CD14-positive monocyte (primary cell): ENCODE results near the gene AIG1. TPM values are rescaled to one million over a fixed set of nuclear protein-coding genes. Genes with fewer than 3 reads are reported as not detected.

Experiments
- DNase-seq, 3 donors: peaks; one replicate each; pipeline ENCODE4 v3.0.0-alpha.2; 2011 to 2022
- H2AFZ ChIP-seq: 2 replicates; pipeline ENCODE4 v1.6.0; 2012; ENCODE audit warnings: mild to moderate bottlenecking, low read depth, low read length, inconsistent platforms; ENCODE audit not compliant: insufficient read depth, poor library complexity, severe bottlenecking
- H3K27ac ChIP-seq, 2 donors: 1 replicate in 1 of 2; 2 replicates in 1 of 2; pipeline ENCODE4 v1.5.1; 2012 to 2013; ENCODE audit warnings: low read length in 2 of 2, control low read depth in 1 of 2, inconsistent platforms in 1 of 2, low read depth in 1 of 2, mild to moderate bottlenecking in 1 of 2
- H3K27me3 ChIP-seq, 2 donors: one replicate each; pipeline versions ENCODE4 v1.6.0 to v1.6.1; 2011 to 2013; ENCODE audit warnings: low read length in 2 of 2; ENCODE audit not compliant: control insufficient read depth in 2 of 2, insufficient read depth in 2 of 2
- H3K36me3 ChIP-seq, 2 donors: replicated peaks in 1 of 2; 1 replicate in 1 of 2; 2 replicates in 1 of 2; pipeline versions ENCODE4 v1.5.1 to v1.6.1; 2012 to 2013; ENCODE audit warnings: low read length in 2 of 2, control low read depth in 1 of 2, inconsistent platforms in 1 of 2, mild to moderate bottlenecking in 1 of 2; ENCODE audit not compliant: insufficient read depth in 2 of 2, control insufficient read depth in 1 of 2
- H3K4me1 ChIP-seq, 2 donors: 1 replicate in 1 of 2; 2 replicates in 1 of 2; pipeline versions ENCODE4 v1.5.1 to v1.6.1; 2012 to 2013; ENCODE audit warnings: low read length in 2 of 2, control low read depth in 1 of 2, inconsistent platforms in 1 of 2, mild to moderate bottlenecking in 1 of 2, moderate library complexity in 1 of 2; ENCODE audit not compliant: insufficient read depth in 2 of 2, control insufficient read depth in 1 of 2
- H3K4me2 ChIP-seq: replicated peaks from 2 replicates; pipeline ENCODE3; 2012; ENCODE audit warnings: low read length, moderate library complexity, mild to moderate bottlenecking; ENCODE audit not compliant: poor library complexity, severe bottlenecking; ENCODE audit errors: extremely low read depth
- H3K4me3 ChIP-seq, 3 experiments: fragments of 200-600 bp in 1 of 3; sonication (generic) in 1 of 3; replicated peaks in 1 of 3; 1 replicate in 2 of 3; 2 replicates in 1 of 3; pipeline ENCODE4 v1.5.1; 2011 to 2013; ENCODE audit warnings: low read length in 3 of 3, mild to moderate bottlenecking in 3 of 3, control low read depth in 2 of 3, low read depth in 2 of 3, inconsistent platforms in 1 of 3, moderate library complexity in 1 of 3
- H3K79me2 ChIP-seq: 2 replicates; pipeline ENCODE4 v1.6.0; 2012; ENCODE audit warnings: mild to moderate bottlenecking, control low read depth, inconsistent platforms, low read length, moderate library complexity; ENCODE audit not compliant: insufficient read depth
- H3K9ac ChIP-seq: 2 replicates; pipeline ENCODE4 v1.6.0; 2017; ENCODE audit warnings: low read length, mild to moderate bottlenecking; ENCODE audit not compliant: insufficient read depth, poor library complexity, severe bottlenecking
- H3K9me3 ChIP-seq, 2 donors: replicated peaks in 1 of 2; 1 replicate in 1 of 2; 2 replicates in 1 of 2; pipeline versions ENCODE4 v1.5.1 to v1.6.1; 2012 to 2013; ENCODE audit warnings: low read length in 2 of 2, control low read depth in 1 of 2; ENCODE audit not compliant: control insufficient read depth in 1 of 2, insufficient read depth in 1 of 2
- H4K20me1 ChIP-seq: 2 replicates; pipeline ENCODE4 v1.6.0; 2012; ENCODE audit warnings: mild to moderate bottlenecking, low read length, control low read depth, moderate library complexity; ENCODE audit not compliant: insufficient read depth
- H3K27ac Mint-ChIP-seq, 7 donors: one replicate each; pipeline ENCODE4 v1.8.0; 2020; ENCODE audit warnings: mild to moderate bottlenecking in 7 of 7, mixed read lengths in 7 of 7, moderate library complexity in 6 of 7, inconsistent platforms in 2 of 7
- H3K27me3 Mint-ChIP-seq, 3 donors: one replicate each; pipeline ENCODE4 v1.8.0; 2021 to 2022; ENCODE audit warnings: low read depth in 3 of 3, mild to moderate bottlenecking in 3 of 3, mixed read lengths in 3 of 3, moderate library complexity in 3 of 3, inconsistent platforms in 1 of 3
- H3K36me3 Mint-ChIP-seq, 2 donors: one replicate each; pipeline ENCODE4 v1.8.0; 2020; ENCODE audit warnings: mixed read lengths in 2 of 2, inconsistent platforms in 1 of 2, mild to moderate bottlenecking in 1 of 2
- H3K4me1 Mint-ChIP-seq: one replicate; pipeline ENCODE4 v1.8.0; 2020; ENCODE audit warnings: mild to moderate bottlenecking, mixed read lengths
- H3K4me3 Mint-ChIP-seq, 2 donors: one replicate each; pipeline ENCODE4 v1.8.0; 2020; ENCODE audit warnings: mild to moderate bottlenecking in 2 of 2, mixed read lengths in 2 of 2, moderate library complexity in 1 of 2
- H3K9me3 Mint-ChIP-seq, 7 donors: one replicate each; pipeline ENCODE4 v1.8.0; 2020 to 2022; ENCODE audit warnings: mixed read lengths in 7 of 7, mild to moderate bottlenecking in 6 of 7, moderate library complexity in 6 of 7, inconsistent platforms in 2 of 7
- WGBS: methylation state at CpG from one replicate; pipeline ENCODE4 v1.1.5; 2013; ENCODE audit warnings: missing lambda C conversion rate; ENCODE audit not compliant: insufficient coverage; 5-methylcytosine and 5-hydroxymethylcytosine counted together
- intact Hi-C, 2 donors: fragments of 100-400 bp; cut with micrococcal nuclease; formaldehyde crosslinking; loops; one replicate each; pipeline versions ENCODE4 v1.15.0 to v1.15.1; 2023
- polyA plus RNA-seq, 3 donors: library from polyadenylated mRNA; depleted of rRNA in 1 of 3; unstranded in 2 of 3; stranded (reverse) in 1 of 3; fragments of 300-500 nt in 2 of 3; fragments of >200 nt in 1 of 3; fragmentation: Illumina TruSeq in 2 of 3; gene quantifications; 1 replicate in 2 of 3; 2 replicates in 1 of 3; pipeline ENCODE4 v1.2.3, GENCODE V29; 2012 to 2021
- TF ChIP-seq, protein P1 (sequence below): fragments of 200-600 bp; IDR thresholded peaks from one replicate; pipeline ENCODE4 v1.8.0; 2022; ENCODE audit warnings: antibody characterized with exemption, mild to moderate bottlenecking

The AIG1 gene
- polyA plus RNA-seq, 3 donors = 6.7 to 7.6 (median 6.8) TPM

DNA sequence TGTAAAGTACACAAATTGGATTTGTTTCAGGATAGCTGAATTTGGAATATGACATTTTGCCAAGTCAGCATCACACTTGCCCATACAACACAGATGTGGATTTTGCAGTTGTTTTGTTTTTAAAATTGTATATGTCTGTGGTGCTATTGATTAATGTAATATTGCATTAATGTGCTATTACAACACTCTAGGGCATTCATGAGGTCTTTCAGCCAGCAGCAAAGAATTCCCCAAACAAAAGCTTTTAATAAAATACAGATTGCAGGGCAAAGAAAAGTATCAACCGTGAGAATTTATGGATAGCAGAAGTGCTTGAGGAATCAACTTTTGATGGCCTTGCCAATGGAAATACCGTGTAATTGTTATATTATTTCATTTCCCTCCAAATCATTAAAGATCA lies 144.9 kb downstream of the AIG1 start:
- DNase-seq = no peak
- Histone ChIP-seq H3K36me3 (no peaks in the 10 kb centered on the region), H3K79me2 (no peaks in the 10 kb centered on the region), H3K27me3 (no peaks in the 10 kb centered on the region), H3K4me1 (no peaks in the 10 kb centered on the region), H4K20me1 (no peaks in the 10 kb centered on the region), H3K27ac (no peak overlapping the region), H3K4me2 (no peak overlapping the region), H3K9ac (no peak overlapping the region), H3K9me3 (no peaks in the 10 kb centered on the region), H2AFZ (no peak overlapping the region), H3K4me3 (no peak overlapping the region)
- Mint-ChIP-seq H3K27ac (no peak overlapping the region), H3K36me3 (peaks cover 0 to 3% of the 10 kb centered on the region in 2 donors), H3K27me3 (no peaks in the 10 kb centered on the region), H3K4me1 (no peaks in the 10 kb centered on the region), H3K4me3 (no peak overlapping the region), H3K9me3 (peaks cover 0 to 13% (median 7%) of the 10 kb centered on the region in 7 donors)
- TF ChIP-seq, protein P1, sequence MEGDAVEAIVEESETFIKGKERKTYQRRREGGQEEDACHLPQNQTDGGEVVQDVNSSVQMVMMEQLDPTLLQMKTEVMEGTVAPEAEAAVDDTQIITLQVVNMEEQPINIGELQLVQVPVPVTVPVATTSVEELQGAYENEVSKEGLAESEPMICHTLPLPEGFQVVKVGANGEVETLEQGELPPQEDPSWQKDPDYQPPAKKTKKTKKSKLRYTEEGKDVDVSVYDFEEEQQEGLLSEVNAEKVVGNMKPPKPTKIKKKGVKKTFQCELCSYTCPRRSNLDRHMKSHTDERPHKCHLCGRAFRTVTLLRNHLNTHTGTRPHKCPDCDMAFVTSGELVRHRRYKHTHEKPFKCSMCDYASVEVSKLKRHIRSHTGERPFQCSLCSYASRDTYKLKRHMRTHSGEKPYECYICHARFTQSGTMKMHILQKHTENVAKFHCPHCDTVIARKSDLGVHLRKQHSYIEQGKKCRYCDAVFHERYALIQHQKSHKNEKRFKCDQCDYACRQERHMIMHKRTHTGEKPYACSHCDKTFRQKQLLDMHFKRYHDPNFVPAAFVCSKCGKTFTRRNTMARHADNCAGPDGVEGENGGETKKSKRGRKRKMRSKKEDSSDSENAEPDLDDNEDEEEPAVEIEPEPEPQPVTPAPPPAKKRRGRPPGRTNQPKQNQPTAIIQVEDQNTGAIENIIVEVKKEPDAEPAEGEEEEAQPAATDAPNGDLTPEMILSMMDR = no peak
- WGBS = no CpG with 5 or more reads among the region's 2 CpGs
- intact Hi-C loops = no loop called here

GRCh38 chr6:143205991-143206390 lies 145.3 kb downstream of the AIG1 start:
- H2AFZ ChIP-seq = no peak overlapping the region

More at GRCh38 chr6:143205991-143206390, 145.3 kb downstream of the AIG1 start:
- no peak overlapping the region for H3K9ac ChIP-seq
- H3K27ac Mint-ChIP-seq = no peak overlapping the region
- DNase-seq = no peak
- no peaks in the 10 kb centered on the region for H3K27me3 ChIP-seq
- no peaks in the 10 kb centered on the region for H4K20me1 ChIP-seq
- no peaks in the 10 kb centered on the region for H3K9me3 ChIP-seq
- H3K4me1 Mint-ChIP-seq = no peaks in the 10 kb centered on the region
- intact Hi-C loops = no loop called here
- H3K36me3 Mint-ChIP-seq = peaks cover 0 to 3% of the 10 kb centered on the region in 2 donors
- WGBS = no CpG with 5 or more reads among the region's 2 CpGs
- no peak overlapping the region for H3K4me3 ChIP-seq
- H3K79me2 ChIP-seq = no peaks in the 10 kb centered on the region
- no peaks in the 10 kb centered on the region for H3K36me3 ChIP-seq
- H3K4me2 ChIP-seq = no peak overlapping the region
- peaks cover 0 to 13% (median 7%) of the 10 kb centered on the region in 7 donors for H3K9me3 Mint-ChIP-seq
- no peak overlapping the region for H3K27ac ChIP-seq
- TF ChIP-seq, protein P1 = no peak
- no peaks in the 10 kb centered on the region for H3K4me1 ChIP-seq
- H3K27me3 Mint-ChIP-seq = no peaks in the 10 kb centered on the region
- H3K4me3 Mint-ChIP-seq = no peak overlapping the region
